Testis (tissue), 2 donors: Measurements from ENCODE around the gene SURF6.
"Not testable (repeated sequence)": the region's sequence is repeated elsewhere in the genome, so short reads cannot be mapped to it uniquely, and the experiment has no call there.

Experiments
- CTCF ChIP-seq, 3 experiments: fragments of 450-650 bp in 2 of 3; fragments of 200-600 bp in 1 of 3; sonication (generic) in 1 of 3; IDR thresholded peaks; one replicate each; pipeline ENCODE4 v1.5.1; 2016 to 2019; ENCODE audit warnings: antibody characterized with exemption in 3 of 3, mild to moderate bottlenecking in 2 of 3, moderate library complexity in 1 of 3
- POLR2A ChIP-seq: fragments of 450-650 bp; IDR thresholded peaks from one replicate; pipeline ENCODE4 v1.6.1; 2017; ENCODE audit warnings: antibody characterized with exemption, mild to moderate bottlenecking, moderate library complexity

- not testable (repeated sequence) for TF ChIP-seq CTCF (IDR thresholded peaks at IDR 0.05); POLR2A
Measured at GRCh38 chr9:133327021-133327420, 9.0 kb downstream of the SURF6 start.
